Medulla oblongata (tissue), 1 donor: ENCODE results near the gene TSPAN9.

Source experiments
- DNase-seq: peaks from one replicate; pipeline ENCODE4 v3.0.0-alpha.2; 2015; ENCODE audit errors: extremely low spot score

Gene TSPAN9

GRCh38 chr12:3164454-3165077, 87.4 kb downstream of the TSPAN9 start:
- DNase-seq, result no peak

- DNase-seq, result no peak
Measured at GRCh38 chr12:3165078-3165980, 88.2 kb downstream of the TSPAN9 start.

- DNase-seq, result no peak
Measured at GRCh38 chr12:3167636-3168035, 90.5 kb downstream of the TSPAN9 start.

GRCh38 chr12:3168223-3169221, 91.3 kb downstream of the TSPAN9 start:
- DNase-seq, result no peak

GRCh38 chr12:3170423-3171194, 93.4 kb downstream of the TSPAN9 start:
- no peak for DNase-seq

- no peak for DNase-seq
Measured at GRCh38 chr12:3171195-3171591, 94.0 kb downstream of the TSPAN9 start.

- no peak for DNase-seq
Measured at GRCh38 chr12:3172124-3173007, 95.2 kb downstream of the TSPAN9 start.

- no peak for DNase-seq
Measured at GRCh38 chr12:3173008-3173553, 95.9 kb downstream of the TSPAN9 start.

- DNase-seq, result no peak
Measured at GRCh38 chr12:3173912-3174311, 96.7 kb downstream of the TSPAN9 start.

- no peak for DNase-seq
Measured at GRCh38 chr12:3175238-3175637, 98.1 kb downstream of the TSPAN9 start.

- no peak for DNase-seq
Measured at GRCh38 chr12:3176754-3177153, 99.6 kb downstream of the TSPAN9 start.

GRCh38 chr12:3177778-3178425, 100.7 kb downstream of the TSPAN9 start:
- no peak for DNase-seq

- no peak for DNase-seq
Measured at GRCh38 chr12:3178671-3179313, 101.6 kb downstream of the TSPAN9 start.

- no peak for DNase-seq
Measured at GRCh38 chr12:3179731-3180130, 102.6 kb downstream of the TSPAN9 start.

GRCh38 chr12:3182426-3182825, 105.2 kb downstream of the TSPAN9 start:
- DNase-seq, result no peak

GRCh38 chr12:3184485-3184884, 107.3 kb downstream of the TSPAN9 start:
- DNase-seq, result no peak

- no peak for DNase-seq
Measured at GRCh38 chr12:3185260-3185870, 108.2 kb downstream of the TSPAN9 start.

- no peak for DNase-seq
Measured at GRCh38 chr12:3186546-3187215, 109.5 kb downstream of the TSPAN9 start.
